AG09309 (cell line): ENCODE data around the gene ENPP1.

Source experiments
- DNase-seq: peaks from one replicate; pipeline ENCODE4 v3.0.0-alpha.2; 2010; ENCODE audit warnings: low read depth
- H3K4me3 ChIP-seq: 2 replicates; pipeline ENCODE4 v1.5.1; 2011; ENCODE audit warnings: mild to moderate bottlenecking, low read depth, low read length, moderate library complexity; ENCODE audit not compliant: control insufficient read depth
- CTCF ChIP-seq: IDR thresholded peaks from 2 replicates; pipeline ENCODE4 v1.5.1; 2011; ENCODE audit warnings: mild to moderate bottlenecking, low read depth, low read length, inconsistent platforms; ENCODE audit not compliant: insufficient read depth, control insufficient read depth; ENCODE audit errors: missing control alignments

ENPP1 gene

GRCh38 chr6:131936156-131936555 is 128.3 kb downstream of the ENPP1 start:
- no peak for TF ChIP-seq CTCF

GRCh38 chr6:131937226-131937625 is 129.4 kb downstream of the ENPP1 start:
- no peak for TF ChIP-seq CTCF
- no peak overlapping the region for H3K4me3 ChIP-seq
- no peak for DNase-seq

More at GRCh38 chr6:131936156-131936555, 128.3 kb downstream of the ENPP1 start:
- no peak overlapping the region for H3K4me3 ChIP-seq
- no peak for DNase-seq

GRCh38 chr6:131937703-131938631 is 130.1 kb downstream of the ENPP1 start:
- H3K4me3 ChIP-seq: no peak overlapping the region
- no peak for TF ChIP-seq CTCF
- no peak for DNase-seq
